SK-N-MC (cell line): Measurements from ENCODE around the gene CAPZA3.

Experiments
- FOXP2 ChIP-seq: optimal IDR thresholded peaks from 2 replicates; pipeline ENCODE3; 2011; ENCODE audit warnings: mild to moderate bottlenecking, moderate library complexity; ENCODE audit not compliant: insufficient read depth; ENCODE audit errors: extremely low read length, control extremely low read depth
- POLR2AphosphoS5 ChIP-seq: IDR thresholded peaks from 2 replicates; pipeline ENCODE4 v1.6.1; 2012; ENCODE audit warnings: mild to moderate bottlenecking, low read depth, low read length, borderline replicate concordance

GRCh38 chr12:18721452-18721851 lies 16.5 kb upstream of the CAPZA3 start:
- TF ChIP-seq POLR2AphosphoS5: no peak
- TF ChIP-seq FOXP2: no peak
